Thoracic aorta (tissue), 2 donors: ENCODE data around the gene PTPRN2. TPM values are rescaled to one million over a fixed set of nuclear protein-coding genes. Genes with fewer than 3 reads are reported as not detected.
"Not testable (repeated sequence)": the region's sequence is repeated elsewhere in the genome, so short reads cannot be mapped to it uniquely, and the experiment has no call there.

ENCODE experiments used
- ATAC-seq: fragments of 150-250 bp; one replicate; pipeline ENCODE4 v1.8.0; 2017; ENCODE audit warnings: low read depth; ENCODE audit not compliant: insufficient number of reproducible peaks, low FRiP score
- DNase-seq: peaks from one replicate; pipeline ENCODE4 v3.0.0-alpha.2; 2020; ENCODE audit warnings: low spot score
- H3K27ac ChIP-seq, 2 donors: fragments of 200-600 bp; sonication (generic); 1 replicate in 1 of 2; 2 replicates in 1 of 2; pipeline ENCODE4 v1.5.1; 2016; ENCODE audit warnings: mild to moderate bottlenecking in 2 of 2, moderate library complexity in 2 of 2
- H3K27me3 ChIP-seq: fragments of 200-600 bp; sonication (generic); replicated peaks from 2 replicates; pipeline ENCODE4 v1.6.0; 2016; ENCODE audit warnings: mild to moderate bottlenecking; ENCODE audit not compliant: insufficient read depth
- H3K36me3 ChIP-seq: fragments of 200-600 bp; sonication (generic); one replicate; pipeline ENCODE4 v1.5.1; 2016
- H3K4me1 ChIP-seq, 2 donors: fragments of 200-600 bp; sonication (generic); 1 replicate in 1 of 2; 2 replicates in 1 of 2; pipeline versions ENCODE4 v1.5.1 to v1.6.0; 2016; ENCODE audit warnings: low read depth in 2 of 2, mild to moderate bottlenecking in 1 of 2; ENCODE audit not compliant: control insufficient read depth in 1 of 2
- H3K4me3 ChIP-seq: fragments of 200-600 bp; sonication (generic); 2 replicates; pipeline ENCODE4 v1.5.1; 2016; ENCODE audit warnings: mild to moderate bottlenecking
- H3K9me3 ChIP-seq: fragments of 200-600 bp; sonication (generic); 2 replicates; pipeline ENCODE4 v1.5.1; 2016
- CTCF ChIP-seq: fragments of 200-600 bp; sonication (generic); IDR thresholded peaks from one replicate; pipeline ENCODE4 v1.5.1; 2019; ENCODE audit warnings: antibody characterized with exemption
- total RNA-seq, 2 donors: library from RNA; depleted of rRNA; stranded (reverse); fragments of >200 nt; gene quantifications; one replicate each; pipeline versions ENCODE4 v1.1.0 to v1.2.3, GENCODE V29; 2016

The PTPRN2 gene
- 1 to 10 TPM; 2.2 to 3.1 TPM for total RNA-seq

- Histone ChIP-seq H3K36me3 (no peaks in the 10 kb centered on the region), H3K4me1 (peaks cover 13 to 20% of the 10 kb centered on the region in 2 donors), H3K27ac (no peak within 1 kb of the TSS), H3K9me3 (no peaks in the 10 kb centered on the region), H3K4me3 (peak within 1 kb of the TSS; percentile 70), H3K27me3 (no peaks in the 10 kb centered on the region)
- peak; percentile 82 for ATAC-seq
- no peak for TF ChIP-seq CTCF
- DNase-seq: no peak
These were observed at the start of gene PTPRN2 for GRCh38 chr7:158587162-158588084. TSS of gene PTPRN2 (minus strand) at chr7:158587823.

GRCh38 chr7:158633055-158633956 is 45.7 kb upstream of the PTPRN2 start:
- ATAC-seq: no peak
- no peaks in the 10 kb centered on the region for H3K36me3 ChIP-seq
- no peaks in the 10 kb centered on the region for H3K27me3 ChIP-seq
- no peaks in the 10 kb centered on the region for H3K9me3 ChIP-seq
- no peak overlapping the region for H3K4me3 ChIP-seq
- no peak for TF ChIP-seq CTCF
- H3K4me1 ChIP-seq: peaks cover 9 to 15% of the 10 kb centered on the region in 2 donors
- DNase-seq: no peak
- H3K27ac ChIP-seq: no peak overlapping the region

GRCh38 chr7:158631574-158632195 is 44.1 kb upstream of the PTPRN2 start:
- H3K4me3 ChIP-seq: no peak overlapping the region
- TF ChIP-seq CTCF: no peak
- ATAC-seq (no peak), DNase-seq (no peak)
- H3K27ac ChIP-seq: peak overlapping the region in 1 of 2 donors; percentile 39
- H3K27me3 ChIP-seq: no peaks in the 10 kb centered on the region
- peaks cover 9 to 15% of the 10 kb centered on the region in 2 donors for H3K4me1 ChIP-seq
- no peaks in the 10 kb centered on the region for H3K36me3 ChIP-seq
- H3K9me3 ChIP-seq: no peaks in the 10 kb centered on the region

- not testable (repeated sequence) for H3K9me3 ChIP-seq, H3K4me3 ChIP-seq, DNase-seq, H3K36me3 ChIP-seq, H3K27ac ChIP-seq, H3K4me1 ChIP-seq, H3K27me3 ChIP-seq, ATAC-seq
These were observed 38.7 kb upstream of the PTPRN2 start for GRCh38 chr7:158626289-158626688.

GRCh38 chr7:158623241-158623640 is 35.6 kb upstream of the PTPRN2 start:
- no peaks in the 10 kb centered on the region for H3K27me3 ChIP-seq
- H3K4me3 ChIP-seq: no peak overlapping the region
- no peak overlapping the region for H3K27ac ChIP-seq
- no peaks in the 10 kb centered on the region for H3K4me1 ChIP-seq
- H3K9me3 ChIP-seq: no peaks in the 10 kb centered on the region
- no peak for TF ChIP-seq CTCF
- ATAC-seq (no peak), DNase-seq (no peak)
- H3K36me3 ChIP-seq: no peaks in the 10 kb centered on the region
